ENCODE results near the gene ZRANB2. TPM values are rescaled to one million over a fixed set of nuclear protein-coding genes. Genes with fewer than 3 reads are reported as not detected.

The ZRANB2 gene
- total RNA-seq, 1 experiment from 2014 or later = 103 TPM

GRCh38 chr1:71028981-71029380, 51.9 kb downstream of the ZRANB2 start:
- DNase-seq = no peak
- Histone ChIP-seq H3K23me2 (ENCODE audit: insufficient read length, low read depth, low read length, poor library complexity, severe bottlenecking) (no peaks in the 10 kb centered on the region), H4K8ac (replicated peaks; ENCODE audit: insufficient read length, low read depth, low read length) (no peak overlapping the region), H4K20me1 (ENCODE audit: control insufficient read depth, insufficient read depth, insufficient read length) (no peaks in the 10 kb centered on the region), H4K91ac (ENCODE audit: insufficient read length, low read depth, low read length) (no peak overlapping the region), H2BK12ac (ENCODE audit: insufficient read length, low read depth, low read length) (no peak overlapping the region), H2BK5ac (ENCODE audit: insufficient read length, low read length) (no peak overlapping the region), H3K4me1 (ENCODE audit: insufficient read depth, low read length) (no peaks in the 10 kb centered on the region), H2AK5ac (ENCODE audit: insufficient read length, low read length) (no peak overlapping the region), H3K79me2 (ENCODE audit: insufficient read depth, low read length) (no peaks in the 10 kb centered on the region), H3K79me1 (ENCODE audit: insufficient read depth, low read depth, low read length, poor library complexity, severe bottlenecking) (no peaks in the 10 kb centered on the region), H3K27me3 (ENCODE audit: insufficient read depth, low read length) (no peaks in the 10 kb centered on the region), H2BK20ac (ENCODE audit: low read depth, low read length, poor library complexity, severe bottlenecking) (no peak overlapping the region), H2BK15ac (ENCODE audit: low read depth, low read length) (no peak overlapping the region), H4K5ac (ENCODE audit: insufficient read length, low read depth, low read length) (no peak overlapping the region), H3K9ac (ENCODE audit: extremely low read depth, insufficient read length, low read length) (no peak overlapping the region), H3K4me2 (ENCODE audit: insufficient read depth, insufficient read length, low read length) (no peak overlapping the region), H3K56ac (ENCODE audit: insufficient read length, low read depth, low read length) (no peak overlapping the region), H2AFZ (ENCODE audit: low read length) (no peak overlapping the region), H3K23ac (ENCODE audit: insufficient read length, low read depth, low read length) (no peak overlapping the region), H3K18ac (ENCODE audit: insufficient read length, low read depth, low read length) (no peak overlapping the region), H3K9me3 (ENCODE audit: control insufficient read depth, low read depth, low read length) (no peaks in the 10 kb centered on the region), H3K27ac (ENCODE audit: insufficient read length, low read depth, low read length) (no peak overlapping the region), H3T11ph (ENCODE audit: low read length) (no peak overlapping the region), H2BK120ac (ENCODE audit: low read depth, low read length, poor library complexity, severe bottlenecking) (no peak overlapping the region), H3K4ac (ENCODE audit: low read depth, low read length) (no peak overlapping the region), H3K14ac (ENCODE audit: insufficient read depth, low read length) (no peak overlapping the region)
- H3K27ac Mint-ChIP-seq = no peak overlapping the region
- WGBS (ENCODE audit: extremely low coverage, insufficient read length, low lambda C conversion rate) = no CpG with 5 or more reads among the region's 1 CpG
- no peak for TF ChIP-seq CTCF (conservative IDR thresholded peaks at IDR 0.05)
- H3K9me3 Mint-ChIP-seq = no peaks in the 10 kb centered on the region
- H3K4me3 Mint-ChIP-seq = no peak overlapping the region
- H3K4me1 Mint-ChIP-seq = no peaks in the 10 kb centered on the region
- no peaks in the 10 kb centered on the region for H3K27me3 Mint-ChIP-seq (ENCODE audit: low read depth)
- no peaks in the 10 kb centered on the region for H3K36me3 Mint-ChIP-seq (ENCODE audit: insufficient read depth in 1 of 3, low read depth in 3 of 3)
